Suppressor macrophage treated with lipopolysaccharide for 1 hour (primary cell): ENCODE results near the gene MOB1B.
"Not testable (repeated sequence)": the region's sequence is repeated elsewhere in the genome, so short reads cannot be mapped to it uniquely, and the experiment has no call there.

Source experiments
- DNase-seq, 3 donors: peaks; one replicate each; pipeline ENCODE4 v3.0.0-alpha.2; 2020 to 2022

MOB1B gene

DNA sequence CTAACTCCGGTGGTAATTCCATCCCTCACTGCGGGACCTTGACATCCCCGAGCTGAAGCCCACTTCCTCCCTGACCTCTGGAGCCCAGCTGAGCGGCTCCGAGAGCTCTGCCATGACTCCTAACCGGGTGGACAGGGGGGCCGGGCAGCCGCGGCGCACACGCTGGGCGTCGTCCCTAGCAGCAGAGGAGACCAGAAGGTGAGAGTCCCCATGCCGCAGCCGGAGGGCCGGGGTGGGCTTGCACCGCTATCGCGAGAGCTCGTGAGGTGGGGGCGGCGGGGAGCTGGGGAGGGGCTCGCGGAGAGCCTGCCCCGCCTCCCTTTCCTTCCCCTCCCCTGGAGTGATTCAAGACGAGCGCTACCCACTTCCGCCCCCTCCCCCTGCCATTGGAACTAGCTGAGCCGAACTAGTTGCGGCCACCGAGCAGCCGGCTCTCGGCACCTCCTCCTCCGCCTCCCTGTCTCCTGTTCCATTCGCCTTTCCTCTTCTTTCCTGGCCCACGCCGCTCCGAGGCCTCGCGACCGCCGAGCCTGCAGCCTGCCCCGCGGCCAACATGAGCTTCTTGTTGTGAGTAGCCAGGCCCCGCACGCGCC lies at the start of gene MOB1B:
Gene MOB1B (plus strand): TSS at position 386 of the 593 bp plus-strand sequence. CDS start 168 bp downstream, at position 554.
- DNase-seq = peak; percentile 85 to 91 (median 88)

DNA sequence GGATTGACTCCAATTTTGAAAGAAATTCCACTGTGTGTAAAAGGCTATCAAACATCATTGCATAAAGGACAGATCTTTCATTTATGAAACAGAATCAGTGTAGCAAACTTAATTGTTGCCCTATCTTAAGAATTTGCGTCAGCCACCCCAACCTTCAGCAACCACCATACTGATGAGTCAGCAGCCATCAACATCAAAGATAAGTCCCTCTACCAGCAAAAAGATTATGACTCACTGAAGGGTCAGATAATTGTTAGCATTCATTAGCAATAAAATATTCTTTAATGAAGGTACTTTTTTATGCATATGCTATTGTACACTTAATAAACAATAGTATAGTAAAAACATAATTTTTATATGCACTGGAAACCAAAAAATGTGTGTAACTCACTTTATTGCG lies 46.7 kb upstream of the MOB1B start:
- DNase-seq = no peak

DNA sequence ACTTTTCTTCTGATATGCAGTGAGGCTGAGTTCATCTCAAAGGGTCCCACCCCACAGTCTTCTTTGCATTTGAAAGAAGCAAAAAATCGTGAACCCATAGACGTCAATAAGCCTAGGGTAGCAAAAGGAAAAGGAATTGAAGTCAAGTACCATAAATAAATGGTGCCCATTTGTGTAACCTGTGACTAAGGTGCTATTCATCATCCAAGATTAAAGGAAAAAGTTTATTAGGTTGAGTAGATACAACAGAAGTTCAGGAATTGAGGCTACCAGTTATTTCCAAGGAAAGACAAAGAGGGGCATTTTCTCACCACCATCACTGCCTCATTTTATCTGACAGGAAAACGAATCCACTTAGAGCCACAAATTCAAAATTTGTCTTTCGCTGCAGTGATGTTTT lies 43.7 kb upstream of the MOB1B start:
- DNase-seq = no peak

DNA sequence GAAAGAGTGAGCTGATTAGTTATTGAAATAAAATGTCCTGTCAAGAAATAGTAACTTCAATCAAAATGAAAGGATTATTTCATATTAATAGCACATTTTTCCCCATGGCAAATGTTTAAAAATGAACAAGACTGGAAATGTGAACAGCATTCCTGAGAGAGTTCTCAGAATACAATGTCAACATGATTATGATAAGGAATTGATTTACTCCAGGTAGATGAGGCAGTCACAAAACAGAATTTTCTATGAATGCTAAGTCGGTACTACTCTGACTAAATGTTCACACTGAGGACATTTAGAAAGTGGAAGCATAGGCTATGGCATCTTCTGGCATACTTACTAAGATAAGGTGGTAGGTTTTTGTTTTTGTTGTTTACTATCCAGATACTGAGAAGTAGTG lies 43.1 kb upstream of the MOB1B start:
- DNase-seq = no peak

DNA sequence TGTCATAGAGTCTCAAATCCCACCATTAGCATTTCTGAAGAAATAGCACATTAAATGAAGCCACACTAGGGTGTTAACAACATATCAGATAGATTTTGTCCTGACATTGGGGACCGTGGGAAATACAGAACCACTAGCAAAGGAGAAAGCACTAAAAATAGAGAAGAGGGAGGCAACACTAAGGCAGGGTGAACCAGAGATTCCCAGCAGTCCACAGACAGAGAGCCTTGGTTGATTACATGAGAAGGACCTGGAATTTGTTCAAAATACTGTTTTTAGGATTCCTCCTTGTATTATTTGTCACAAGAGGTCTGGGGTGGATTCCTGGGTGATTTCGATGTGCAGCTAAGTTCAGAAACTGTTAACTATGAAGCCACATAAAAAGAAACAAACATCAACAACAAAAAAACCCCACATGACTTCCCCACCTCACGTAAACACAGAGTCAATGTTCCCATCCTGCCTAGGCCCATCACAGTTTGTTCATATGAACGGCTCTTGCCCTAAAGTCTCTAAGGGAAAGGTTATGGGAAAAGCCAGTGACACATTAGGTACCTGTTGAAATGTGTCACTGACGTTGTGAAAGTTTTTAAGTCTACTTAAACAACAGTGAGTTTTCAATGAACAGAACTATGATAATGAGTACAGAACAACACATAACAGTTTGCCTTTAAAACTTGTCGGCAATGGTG lies 38.9 kb upstream of the MOB1B start:
- DNase-seq = no peak

DNA sequence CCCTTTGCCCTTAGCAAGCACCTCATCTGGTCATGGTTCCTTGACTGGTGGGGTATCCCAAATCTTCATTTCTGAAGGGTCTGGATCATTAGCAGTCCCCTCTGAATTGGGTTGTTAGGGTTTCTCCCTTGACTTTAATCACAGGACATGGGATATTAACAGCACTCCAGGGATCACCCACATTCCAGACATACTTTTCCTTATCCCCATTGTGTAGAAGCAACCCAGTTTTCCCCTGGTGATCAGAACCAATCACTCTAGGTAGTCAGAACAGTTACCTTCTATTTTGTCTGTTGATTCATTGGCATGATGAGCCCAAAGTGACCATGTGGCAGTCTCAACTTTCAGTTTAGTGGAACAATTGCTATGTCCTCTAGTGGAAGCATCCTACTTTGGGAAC lies 33.4 kb upstream of the MOB1B start:
- no peak for DNase-seq

DNA sequence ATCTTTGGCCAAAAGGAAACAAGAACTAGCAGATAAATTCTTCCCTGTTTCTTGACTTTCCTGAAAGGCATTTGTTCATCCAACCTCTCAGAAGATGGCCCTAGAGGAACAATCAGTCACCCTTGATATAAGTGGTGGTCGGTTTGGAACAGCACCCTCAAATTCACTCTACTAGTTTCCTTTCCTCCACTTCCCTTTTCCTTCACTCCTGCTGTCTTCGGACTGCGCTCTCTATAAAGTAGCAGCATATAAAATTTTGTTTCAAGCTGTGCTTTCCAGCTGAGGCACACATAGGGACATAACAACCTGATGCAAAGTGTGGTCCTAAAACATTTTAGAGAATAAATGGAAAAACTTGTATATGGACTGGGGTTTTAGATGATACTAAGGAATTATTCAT lies 29.0 kb upstream of the MOB1B start:
- DNase-seq = no peak

DNA sequence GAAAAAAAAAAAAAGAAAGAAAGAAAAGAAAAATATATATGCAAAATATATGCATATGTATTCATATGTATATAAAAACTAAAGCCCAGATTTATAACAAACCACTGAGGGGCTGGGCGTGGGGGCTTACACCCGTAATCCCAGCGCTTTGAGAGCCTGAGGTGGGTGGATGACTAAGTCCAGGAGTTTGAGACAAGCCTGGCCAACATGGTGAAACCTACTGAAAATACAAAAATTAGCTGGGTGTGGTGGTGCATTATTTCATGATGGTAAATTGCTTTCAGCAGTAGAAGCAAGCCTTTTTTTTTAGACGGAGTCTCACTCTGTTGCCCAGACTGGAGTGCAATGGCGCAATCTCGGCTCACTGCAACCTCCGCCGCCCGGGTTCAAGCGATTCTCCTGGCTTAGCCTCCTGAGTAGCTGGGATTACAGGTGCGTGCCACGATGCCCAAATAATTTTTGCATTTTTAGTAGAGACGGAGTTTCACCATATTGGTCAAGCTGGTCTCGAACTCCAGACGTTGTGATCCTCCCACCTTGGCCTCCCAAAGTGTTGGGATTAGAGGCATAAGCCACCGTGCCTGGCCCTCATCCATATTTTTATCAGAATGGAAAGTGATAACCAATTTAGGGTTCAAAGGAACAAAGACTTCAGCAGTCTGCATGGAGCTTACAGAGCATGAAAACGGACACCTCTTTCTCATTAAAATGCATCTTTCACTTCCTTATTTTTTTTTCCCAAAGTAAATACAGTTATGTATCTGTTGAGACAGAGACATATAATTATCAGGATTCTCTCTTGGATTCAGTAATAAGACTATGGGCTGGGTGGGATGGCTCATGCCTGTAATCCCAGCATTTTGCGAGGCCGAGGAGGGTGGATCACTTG lies 27.7 kb upstream of the MOB1B start:
- DNase-seq = peak in 1 of 3 donors; percentile 16

DNA sequence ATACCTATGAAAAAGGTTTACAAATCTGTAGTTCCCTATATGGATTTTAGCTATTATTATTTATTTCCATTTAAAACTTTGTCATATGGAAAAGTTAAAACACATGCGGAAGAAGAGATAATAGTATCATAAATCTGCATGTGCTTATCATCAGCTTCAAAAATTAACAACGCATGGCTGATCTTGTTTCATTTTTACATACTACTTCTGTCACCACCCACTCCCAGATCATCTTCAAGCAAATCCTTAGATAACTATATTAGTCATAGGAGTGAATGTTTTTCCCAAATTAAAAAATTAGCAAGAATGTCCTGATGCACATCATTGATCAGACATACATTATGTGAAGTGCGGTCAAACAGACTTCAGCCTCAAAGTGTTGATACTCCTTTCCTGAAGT lies 24.6 kb upstream of the MOB1B start:
- DNase-seq = no peak

DNA sequence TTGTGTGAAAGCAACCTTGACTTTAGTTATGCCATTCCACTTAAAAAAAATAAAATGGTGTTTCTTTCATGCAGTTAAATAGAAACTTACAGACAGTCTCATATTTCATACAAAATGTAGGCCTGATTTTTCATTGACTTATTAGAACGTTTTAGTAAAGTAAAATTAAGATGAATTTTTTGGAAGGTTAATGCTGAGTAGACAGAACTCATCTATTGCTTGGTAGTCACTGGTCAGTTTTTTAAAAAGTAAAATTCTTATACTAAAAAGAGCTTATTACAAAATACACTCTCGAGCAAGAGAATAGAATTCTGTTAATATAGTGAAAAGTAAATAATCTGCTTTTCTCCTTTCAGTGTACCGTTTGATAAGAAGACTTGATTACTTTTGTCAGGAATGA lies 21.4 kb upstream of the MOB1B start:
- DNase-seq = no peak

DNA sequence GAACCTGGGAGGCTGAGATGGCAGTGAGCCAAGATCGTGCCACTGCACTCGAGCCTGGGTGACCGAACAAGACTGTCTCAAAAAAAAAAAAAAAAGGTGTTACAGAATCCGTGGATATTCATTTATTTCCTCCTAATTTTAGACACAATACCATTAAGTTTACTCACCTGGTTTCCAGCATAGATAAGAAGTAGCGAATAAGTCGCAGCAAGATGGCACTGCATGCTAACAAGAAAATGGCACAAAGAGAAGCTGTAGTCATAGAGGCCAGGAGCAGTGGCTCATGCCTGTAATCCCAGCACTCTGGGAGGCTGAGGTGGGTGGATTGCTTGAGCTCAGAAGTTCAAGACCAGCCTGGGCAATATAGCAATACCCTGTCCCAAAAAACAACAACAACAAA lies 17.0 kb upstream of the MOB1B start:
- peak in 1 of 3 donors; percentile 40 for DNase-seq

DNA sequence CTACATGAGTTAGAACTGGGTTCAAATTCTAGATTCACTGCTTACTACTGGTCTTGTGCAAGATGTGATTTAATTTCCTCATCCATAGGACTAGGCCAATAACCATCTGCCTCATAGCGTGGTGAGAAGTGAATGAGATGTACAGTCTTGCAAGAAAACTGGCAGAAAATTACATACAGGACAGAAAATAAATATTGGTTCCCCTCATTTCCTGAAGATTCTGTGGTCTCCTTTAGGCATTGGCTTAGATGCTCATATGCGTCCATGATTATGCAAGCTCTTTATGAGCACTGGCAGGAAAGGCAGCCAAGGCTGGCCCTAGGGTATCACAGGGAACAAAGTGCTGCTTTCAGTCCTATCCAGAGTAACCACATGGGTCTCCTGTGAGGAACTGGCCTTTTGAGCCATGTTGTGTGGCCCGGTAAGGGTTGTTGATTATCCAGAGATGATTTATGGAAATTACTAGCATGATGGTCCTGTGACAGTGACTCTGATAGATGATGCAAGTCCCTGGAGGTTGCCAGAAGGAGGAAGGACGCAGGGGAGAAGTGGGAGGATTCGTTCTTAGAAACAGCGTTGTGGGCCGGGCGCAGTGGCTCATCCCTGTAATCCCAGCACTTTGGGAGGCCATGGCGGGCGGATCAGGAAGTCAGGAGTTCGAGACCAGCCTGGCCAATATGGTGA lies 9.9 kb upstream of the MOB1B start:
- DNase-seq = peak; percentile 95 to 98 (median 97)

DNA sequence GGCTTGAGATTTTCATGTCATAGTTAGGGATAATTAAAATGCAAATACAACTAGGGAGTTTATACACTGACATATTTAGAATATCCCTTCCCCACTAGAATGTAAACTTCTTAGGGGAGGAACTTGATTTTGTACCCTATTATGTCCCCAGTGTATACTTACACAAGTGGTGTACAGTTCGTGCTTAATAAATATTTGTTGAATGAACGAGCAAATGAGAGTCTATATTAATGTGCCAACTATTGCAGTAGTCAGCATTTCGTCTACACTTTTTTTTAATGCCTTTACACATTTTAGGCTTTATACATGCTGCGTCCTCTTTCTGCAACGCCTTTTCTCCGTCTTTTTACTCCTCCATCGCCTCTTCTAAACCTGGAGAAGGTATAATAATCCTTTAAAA lies 8.4 kb upstream of the MOB1B start:
- no peak for DNase-seq

DNA sequence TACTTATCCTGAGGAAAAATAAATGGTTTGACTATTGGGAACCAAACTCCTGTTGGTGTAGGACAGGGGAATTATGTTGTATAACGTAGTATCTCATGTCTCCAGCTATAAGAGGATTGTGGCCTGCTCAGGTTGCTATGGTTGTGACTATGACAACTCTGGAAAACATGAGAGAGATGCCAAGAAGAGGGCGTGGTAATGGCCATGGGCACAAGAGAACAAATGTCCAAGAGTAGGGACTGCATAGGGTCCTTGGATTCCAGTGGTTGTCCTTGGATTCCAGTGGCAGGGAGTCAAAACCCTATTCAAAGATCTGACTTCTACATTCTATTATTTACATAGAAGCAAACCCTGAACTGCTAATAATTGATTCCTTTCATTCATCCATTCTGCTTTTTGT lies 6.8 kb upstream of the MOB1B start:
- DNase-seq = no peak

DNA sequence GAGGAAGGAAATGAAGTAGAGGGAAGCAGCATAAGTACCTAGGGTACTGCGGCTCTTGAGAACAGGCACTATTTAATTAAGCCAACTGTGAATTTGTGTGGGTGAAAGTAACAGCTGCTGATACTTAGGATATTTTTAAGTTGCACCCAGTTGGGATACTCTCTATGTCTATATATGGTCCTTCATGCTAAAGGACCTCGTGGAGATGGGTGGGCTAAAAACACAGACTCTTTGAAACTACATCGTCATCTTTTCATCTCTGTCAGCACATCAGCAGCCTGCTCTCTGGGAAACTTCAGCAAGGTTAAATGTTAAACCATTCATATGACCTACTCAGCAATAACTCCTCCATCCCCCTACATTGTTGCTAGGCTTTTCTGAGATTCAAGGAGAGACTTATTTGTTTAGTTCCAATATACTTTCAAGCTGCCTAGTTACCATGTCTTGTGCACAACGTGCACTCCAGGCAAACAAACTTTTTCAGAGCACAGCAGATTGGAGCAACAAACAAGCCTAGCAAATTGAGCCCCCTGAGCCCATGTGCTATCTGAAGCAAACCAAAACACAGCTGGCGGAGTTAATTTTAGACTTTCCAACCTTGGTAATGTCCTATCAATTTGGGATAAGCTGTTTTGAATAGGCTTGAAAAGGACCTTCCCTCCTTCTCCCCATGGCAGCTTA lies 6.2 kb upstream of the MOB1B start:
- DNase-seq = peak in 1 of 3 donors; percentile 25

DNA sequence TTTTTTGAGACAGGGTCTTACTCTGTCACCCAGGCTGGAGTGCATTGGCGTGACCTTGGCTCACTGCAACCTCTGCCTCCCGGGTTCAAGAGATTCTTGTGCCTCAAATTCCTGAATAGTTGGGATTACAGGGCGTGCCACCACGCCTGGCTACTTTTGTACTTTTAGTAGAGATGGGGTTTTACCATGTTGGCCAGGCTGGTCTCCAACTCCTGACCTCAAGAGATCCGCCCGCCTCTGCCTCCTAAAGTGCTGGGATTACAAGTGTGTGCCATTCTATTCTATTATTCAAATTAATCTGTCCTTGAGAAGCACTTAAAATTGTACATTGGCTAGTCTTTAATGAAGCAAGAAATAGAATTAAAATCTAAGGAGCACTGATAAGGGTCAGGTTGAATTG lies 3.6 kb upstream of the MOB1B start:
- DNase-seq = not testable (repeated sequence)

DNA sequence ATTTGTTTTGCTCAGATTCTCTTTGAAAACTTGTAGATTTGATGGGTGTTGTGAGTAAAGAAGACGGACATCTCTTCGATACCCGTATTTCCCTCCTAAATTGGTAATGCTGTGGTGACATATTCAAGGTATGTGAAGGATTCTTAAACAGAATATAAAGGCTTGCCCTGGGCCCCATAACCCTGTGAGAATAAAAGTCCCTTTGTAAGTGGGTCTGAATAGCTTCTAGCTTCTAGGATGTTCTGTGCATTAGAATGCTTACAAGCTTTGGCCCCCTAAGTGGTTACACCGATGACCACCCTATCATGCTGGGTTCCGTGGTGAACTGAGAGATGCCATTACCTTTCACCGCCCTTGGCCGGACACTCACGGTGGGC lies 574 bp upstream of the MOB1B start:
- no peak for DNase-seq

DNA sequence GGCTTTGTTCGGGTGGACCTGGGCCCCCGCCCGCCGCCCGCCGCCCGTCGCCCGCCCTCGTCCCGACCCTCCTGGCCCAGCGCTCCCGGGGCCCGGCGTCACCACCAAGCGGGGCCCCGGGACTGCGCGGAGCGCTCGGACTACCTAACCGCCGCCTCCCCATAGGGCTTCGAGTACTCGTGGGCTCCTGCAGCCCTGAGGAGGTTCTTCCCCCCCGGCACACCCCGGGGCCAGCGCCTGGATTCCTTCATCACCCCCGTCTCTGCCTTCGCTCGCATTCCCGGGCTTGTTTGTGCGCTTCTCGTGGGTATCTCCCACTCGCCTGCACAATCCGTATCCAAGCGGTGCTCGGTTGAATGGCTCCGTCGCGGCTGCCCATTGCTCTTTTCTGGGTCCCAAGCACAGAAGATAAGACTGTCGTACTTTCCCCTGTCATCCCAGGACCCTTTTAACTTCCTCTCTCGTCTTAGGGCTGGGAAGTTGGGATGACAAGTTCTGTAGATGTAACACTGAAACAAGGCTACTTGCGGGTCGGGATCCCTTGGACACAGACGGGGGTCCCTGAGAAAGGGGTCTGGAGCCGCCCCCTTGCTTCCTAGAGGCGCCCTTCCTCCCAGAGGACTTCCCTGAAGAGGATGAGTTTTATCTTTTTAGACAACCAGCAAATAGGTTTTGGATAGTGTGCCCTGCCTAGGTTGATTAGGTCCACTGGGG lies 565 bp downstream of the MOB1B start:
- DNase-seq = peak; percentile 46 to 64 (median 62)

DNA sequence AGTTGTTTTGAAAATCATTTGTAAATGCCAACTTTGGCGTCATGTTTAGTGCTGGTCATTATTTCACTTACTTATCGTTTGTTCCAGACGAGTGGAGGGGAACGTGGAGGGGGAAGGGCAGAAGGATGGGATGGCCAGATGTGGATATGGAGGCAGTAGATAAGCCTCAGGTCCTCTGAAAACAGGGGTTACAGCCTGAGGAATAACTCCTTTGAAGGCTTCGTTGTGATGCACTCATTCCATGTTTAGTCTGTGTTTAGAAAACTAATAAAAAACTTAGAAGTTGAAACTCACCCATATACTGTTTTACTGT lies 1.1 kb downstream of the MOB1B start:
- DNase-seq = peak in 1 of 3 donors; percentile 13

DNA sequence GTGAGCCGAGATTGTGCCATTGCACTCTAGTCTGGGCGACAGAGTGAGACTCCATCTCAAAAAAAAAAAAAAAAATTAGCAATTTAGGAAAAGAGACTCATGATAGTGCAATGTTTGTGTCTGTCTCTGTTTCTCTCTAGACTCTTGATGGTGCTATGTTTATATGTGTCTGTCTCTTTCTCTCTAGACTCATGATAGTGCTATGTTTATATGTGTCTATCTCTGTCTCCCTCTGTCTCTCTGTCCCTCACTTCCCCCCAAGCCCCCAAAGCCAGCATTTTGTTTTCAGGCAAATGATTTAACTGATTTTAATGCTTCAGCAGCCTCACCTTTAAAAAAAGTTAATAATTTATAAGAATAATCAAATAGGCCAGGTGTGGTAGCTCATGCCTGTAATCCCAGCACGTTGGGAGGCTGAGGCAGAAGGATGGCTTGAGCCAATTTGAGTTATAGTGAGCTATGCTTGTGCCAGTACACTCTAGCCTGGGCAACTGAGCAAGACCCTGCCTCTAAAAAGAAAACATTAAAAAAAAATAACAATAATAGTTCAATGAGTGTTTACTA lies 6.9 kb downstream of the MOB1B start:
- DNase-seq = no peak

DNA sequence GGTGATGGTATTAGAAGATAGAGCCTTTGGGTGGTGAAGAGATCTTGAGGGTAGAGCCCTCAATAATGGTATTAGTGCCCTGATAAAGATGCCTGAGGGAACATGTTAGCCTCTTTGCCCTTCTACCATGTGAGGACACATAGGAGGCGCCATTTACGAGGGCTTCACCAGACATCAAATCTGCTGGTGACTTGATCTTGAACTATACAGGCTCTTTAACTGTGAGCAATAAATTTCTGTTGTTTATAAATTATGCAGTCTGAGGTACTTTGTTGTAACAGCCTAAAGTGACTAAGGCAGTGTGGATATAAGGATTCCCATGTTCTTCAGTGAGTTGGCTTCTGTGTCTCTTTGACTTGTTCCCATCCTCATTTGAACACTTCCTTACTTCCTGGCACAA lies 11.8 kb downstream of the MOB1B start:
- DNase-seq = no peak

DNA sequence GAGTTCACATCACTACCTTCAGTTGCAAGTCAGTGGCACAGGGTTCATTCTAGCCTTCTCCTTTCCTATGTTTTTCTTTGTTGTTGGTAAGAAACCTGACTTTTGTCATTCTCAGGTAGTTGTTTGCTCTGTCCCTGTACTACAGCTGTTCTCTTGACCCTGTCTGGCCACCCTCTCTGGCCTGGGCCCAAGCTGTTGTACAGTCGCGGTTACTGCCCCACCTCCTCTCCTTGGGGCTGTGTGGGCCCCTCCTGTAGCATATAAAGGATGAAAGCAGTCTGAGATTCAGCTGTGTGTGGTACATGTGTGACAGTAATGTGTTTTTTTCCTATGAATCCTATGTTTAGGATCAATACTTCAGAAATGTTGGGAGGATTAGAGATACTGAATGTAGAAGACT lies 12.5 kb downstream of the MOB1B start:
- DNase-seq = no peak
